ENCODE results near the gene KREMEN2.

GRCh38 chr16:2950773-2951172 lies 13.3 kb upstream of the KREMEN2 start:
- TF ChIP-seq CTCF (IDR thresholded peaks at IDR 0.05 in 4 of 5, conservative IDR thresholded peaks at IDR 0.05 in 1 of 5) (no peak), POLR2A (IDR thresholded peaks at IDR 0.05) (no peak)
